Measurements from ENCODE around the gene APIP.

APIP gene

DNA sequence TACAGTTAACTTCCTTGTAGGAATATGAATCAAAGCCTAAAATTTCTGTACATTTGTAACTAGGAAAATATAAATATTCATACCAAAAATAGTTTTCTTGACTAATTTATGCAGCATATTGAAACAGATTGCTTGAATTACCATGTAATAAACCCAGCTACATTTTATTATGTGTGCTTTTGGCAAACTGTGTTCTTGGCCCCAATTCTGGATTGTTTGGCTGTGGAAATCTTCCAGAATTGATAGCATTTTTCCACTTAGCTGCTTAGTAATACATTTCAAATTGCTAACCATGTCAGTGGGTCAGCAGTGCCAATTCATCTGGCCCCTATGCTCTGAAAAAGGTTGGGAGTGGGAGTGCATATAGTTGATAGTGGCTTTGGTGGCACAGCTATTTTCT, 32.5 kb upstream of the APIP start:
- FAIRE-seq, result no peak

DNA sequence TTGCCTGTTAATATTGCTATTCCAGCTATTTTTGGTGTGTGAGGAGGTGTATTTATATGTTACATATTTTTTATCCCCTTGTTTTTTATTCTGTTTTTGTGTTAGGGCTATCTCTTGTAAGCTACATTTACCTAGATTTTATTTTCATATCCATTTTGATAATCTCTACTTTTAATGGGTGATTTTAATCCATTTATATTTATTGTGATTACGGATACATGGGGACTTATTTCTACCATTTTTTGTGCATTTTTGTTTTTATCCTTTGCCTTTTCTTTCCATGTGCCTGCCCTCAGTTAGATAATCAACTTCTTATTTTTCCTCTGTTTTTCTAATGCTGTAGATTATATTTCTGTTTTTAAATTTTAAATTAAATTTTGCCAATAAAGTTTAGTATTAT, 28.5 kb upstream of the APIP start:
- TF ChIP-seq PAX5 (IDR thresholded peaks at IDR 0.05; ENCODE audit: insufficient read depth, low read length, severe bottlenecking) (no peak), SPI1 (IDR thresholded peaks at IDR 0.05; ENCODE audit: low read depth, low read length) (no peak), TAF1 (IDR thresholded peaks at IDR 0.05; ENCODE audit: low read depth, low read length) (no peak), POLR2A (IDR thresholded peaks at IDR 0.05; ENCODE audit: low read depth, low read length) (no peak), POLR2AphosphoS5 (IDR thresholded peaks at IDR 0.05; ENCODE audit: low read depth, low read length) (no peak), POU2F2 (IDR thresholded peaks at IDR 0.05; ENCODE audit: low read depth, low read length) (no peak)
- FAIRE-seq (no peak), DNase-seq (ENCODE audit: insufficient read length, low spot score) (no peak)

More for the DNA sequence above, 32.5 kb upstream of the APIP start:
- no peak for DNase-seq (ENCODE audit: insufficient read length, low spot score)
- no peak for TF ChIP-seq POLR2A (IDR thresholded peaks at IDR 0.05; ENCODE audit: low read depth, low read length)
- no peak for TF ChIP-seq PAX5 (IDR thresholded peaks at IDR 0.05; ENCODE audit: insufficient read depth, low read length, severe bottlenecking)
- no peak for TF ChIP-seq POU2F2 (IDR thresholded peaks at IDR 0.05; ENCODE audit: low read depth, low read length)
- no peak for TF ChIP-seq SPI1 (IDR thresholded peaks at IDR 0.05; ENCODE audit: low read depth, low read length)
- no peak for TF ChIP-seq TAF1 (IDR thresholded peaks at IDR 0.05; ENCODE audit: low read depth, low read length)
- TF ChIP-seq POLR2AphosphoS5 (IDR thresholded peaks at IDR 0.05; ENCODE audit: low read depth, low read length), result no peak

- DNase-seq (ENCODE audit: insufficient read length, low spot score) (no peak), FAIRE-seq (no peak)
- TF ChIP-seq TAF1 (IDR thresholded peaks at IDR 0.05; ENCODE audit: low read depth, low read length), result no peak
Measured at GRCh38 chr11:34941688-34942087, 25.5 kb upstream of the APIP start.

- TF ChIP-seq POLR2A (IDR thresholded peaks at IDR 0.05; ENCODE audit: low read depth, low read length), result no peak
- TF ChIP-seq PAX5 (IDR thresholded peaks at IDR 0.05; ENCODE audit: insufficient read depth, low read length, severe bottlenecking), result no peak
- TF ChIP-seq TAF1 (IDR thresholded peaks at IDR 0.05; ENCODE audit: low read depth, low read length), result no peak
- TF ChIP-seq POLR2AphosphoS5 (IDR thresholded peaks at IDR 0.05; ENCODE audit: low read depth, low read length), result no peak
- DNase-seq (ENCODE audit: insufficient read length, low spot score), result no peak
- no peak for FAIRE-seq
Measured at GRCh38 chr11:34940026-34940677, 24.0 kb upstream of the APIP start.

- no peak for DNase-seq (ENCODE audit: insufficient read length, low spot score)
- no peak for TF ChIP-seq TAF1 (IDR thresholded peaks at IDR 0.05; ENCODE audit: low read depth, low read length)
- TF ChIP-seq POU2F2 (IDR thresholded peaks at IDR 0.05; ENCODE audit: low read depth, low read length), result no peak
- no peak for TF ChIP-seq SPI1 (IDR thresholded peaks at IDR 0.05; ENCODE audit: low read depth, low read length)
- no peak for TF ChIP-seq PAX5 (IDR thresholded peaks at IDR 0.05; ENCODE audit: insufficient read depth, low read length, severe bottlenecking)
- TF ChIP-seq POLR2A (IDR thresholded peaks at IDR 0.05; ENCODE audit: low read depth, low read length), result no peak
- no peak for TF ChIP-seq POLR2AphosphoS5 (IDR thresholded peaks at IDR 0.05; ENCODE audit: low read depth, low read length)
- no peak for FAIRE-seq
Measured at GRCh38 chr11:34938611-34939010, 22.4 kb upstream of the APIP start.

- DNase-seq (ENCODE audit: insufficient read length, low spot score) (no peak), FAIRE-seq (no peak)
- no peak for TF ChIP-seq PAX5 (IDR thresholded peaks at IDR 0.05; ENCODE audit: insufficient read depth, low read length, severe bottlenecking)
- no peak for TF ChIP-seq POLR2A (IDR thresholded peaks at IDR 0.05; ENCODE audit: low read depth, low read length)
- TF ChIP-seq POLR2AphosphoS5 (IDR thresholded peaks at IDR 0.05; ENCODE audit: low read depth, low read length), result no peak
- TF ChIP-seq SPI1 (IDR thresholded peaks at IDR 0.05; ENCODE audit: low read depth, low read length), result no peak
- TF ChIP-seq TAF1 (IDR thresholded peaks at IDR 0.05; ENCODE audit: low read depth, low read length), result no peak
Measured at GRCh38 chr11:34936945-34937629, 20.9 kb upstream of the APIP start.

GRCh38 chr11:34929794-34930763, 13.9 kb upstream of the APIP start:
- FAIRE-seq (no peak), DNase-seq (ENCODE audit: insufficient read length, low spot score) (no peak)
- TF ChIP-seq POU2F2 (IDR thresholded peaks at IDR 0.05; ENCODE audit: low read depth, low read length), result no peak
- no peak for TF ChIP-seq PAX5 (IDR thresholded peaks at IDR 0.05; ENCODE audit: insufficient read depth, low read length, severe bottlenecking)
- no peak for TF ChIP-seq TAF1 (IDR thresholded peaks at IDR 0.05; ENCODE audit: low read depth, low read length)
- TF ChIP-seq SPI1 (IDR thresholded peaks at IDR 0.05; ENCODE audit: low read depth, low read length), result no peak
- no peak for TF ChIP-seq POLR2AphosphoS5 (IDR thresholded peaks at IDR 0.05; ENCODE audit: low read depth, low read length)
- no peak for TF ChIP-seq POLR2A (IDR thresholded peaks at IDR 0.05; ENCODE audit: low read depth, low read length)

GRCh38 chr11:34928960-34929680, 12.9 kb upstream of the APIP start:
- no peak for FAIRE-seq

More at GRCh38 chr11:34928960-34929680, 12.9 kb upstream of the APIP start:
- TF ChIP-seq PAX5 (IDR thresholded peaks at IDR 0.05; ENCODE audit: insufficient read depth, low read length, severe bottlenecking) (no peak), TAF1 (IDR thresholded peaks at IDR 0.05; ENCODE audit: low read depth, low read length) (no peak), POLR2AphosphoS5 (IDR thresholded peaks at IDR 0.05; ENCODE audit: low read depth, low read length) (no peak), SPI1 (IDR thresholded peaks at IDR 0.05; ENCODE audit: low read depth, low read length) (no peak), POU2F2 (IDR thresholded peaks at IDR 0.05; ENCODE audit: low read depth, low read length) (no peak), POLR2A (IDR thresholded peaks at IDR 0.05; ENCODE audit: low read depth, low read length) (no peak)
- DNase-seq (ENCODE audit: insufficient read length, low spot score), result no peak

All from GM12891 (cell line).